Fibroblast of lung (primary cell): ENCODE data around the gene NRBF2. TPM values are rescaled to one million over a fixed set of nuclear protein-coding genes. Genes with fewer than 3 reads are reported as not detected.
A peak's percentile ranks its signal among the peaks of the same experiment; 100 is the strongest.

Source experiments
- DNase-seq, 2 donors: peaks; one replicate each; pipeline versions ENCODE4 v3.0.0 to v3.0.0-alpha.2; 2010; ENCODE audit warnings: low read depth in 2 of 2
- H2AFZ ChIP-seq: 2 replicates; pipeline ENCODE4 v1.5.1; 2012; ENCODE audit warnings: low read length, control low read depth, inconsistent platforms
- H3K27ac ChIP-seq: 2 replicates; pipeline ENCODE4 v1.5.1; 2011; ENCODE audit warnings: low read length, control low read depth; ENCODE audit not compliant: insufficient read depth
- H3K27me3 ChIP-seq: 2 replicates; pipeline ENCODE4 v1.5.1; 2011; ENCODE audit warnings: mild to moderate bottlenecking, low read length; ENCODE audit not compliant: control insufficient read depth, insufficient read depth
- H3K36me3 ChIP-seq: 2 replicates; pipeline ENCODE4 v1.5.1; 2011; ENCODE audit warnings: low read length; ENCODE audit not compliant: control insufficient read depth, insufficient read depth
- H3K4me1 ChIP-seq: 2 replicates; pipeline ENCODE4 v1.5.1; 2011; ENCODE audit warnings: low read length; ENCODE audit not compliant: control insufficient read depth, insufficient read depth; ENCODE audit errors: extremely low read depth
- H3K4me2 ChIP-seq: 2 replicates; pipeline ENCODE4 v1.5.1; 2011; ENCODE audit warnings: low read length, control low read depth; ENCODE audit not compliant: insufficient read depth; ENCODE audit errors: extremely low read depth
- H3K4me3 ChIP-seq, 4 experiments: fragments of 200-600 bp in 1 of 4; sonication (generic) in 1 of 4; replicated peaks in 1 of 4; 2 replicates each; pipeline ENCODE4 v1.5.1; 2011 to 2016; ENCODE audit warnings: low read length in 4 of 4, low read depth in 3 of 4, mild to moderate bottlenecking in 3 of 4, control low read depth in 2 of 4, inconsistent platforms in 1 of 4, mixed read lengths in 1 of 4; ENCODE audit not compliant: insufficient read depth in 1 of 4; ENCODE audit errors: control extremely low read depth in 1 of 4
- H3K79me2 ChIP-seq: 2 replicates; pipeline ENCODE4 v1.5.1; 2012; ENCODE audit warnings: mild to moderate bottlenecking, low read length, inconsistent platforms; ENCODE audit not compliant: control insufficient read depth, insufficient read depth
- H3K9ac ChIP-seq: 2 replicates; pipeline ENCODE4 v1.5.1; 2011; ENCODE audit warnings: mild to moderate bottlenecking, low read length, control low read depth; ENCODE audit not compliant: insufficient read depth
- H3K9me3 ChIP-seq: 2 replicates; pipeline ENCODE4 v1.5.1; 2012; ENCODE audit warnings: low read depth, low read length; ENCODE audit not compliant: control insufficient read depth, insufficient read depth
- H4K20me1 ChIP-seq: 2 replicates; pipeline ENCODE4 v1.5.1; 2011; ENCODE audit warnings: low read length; ENCODE audit not compliant: control insufficient read depth, insufficient read depth; ENCODE audit errors: extremely low read depth
- CTCF ChIP-seq, 2 donors: IDR thresholded peaks in 1 of 2; conservative IDR thresholded peaks in 1 of 2; 1 replicate in 1 of 2; 2 replicates in 1 of 2; pipeline ENCODE4 v1.5.1; 2011 to 2012; ENCODE audit warnings: low read length in 2 of 2, control low read depth in 1 of 2, inconsistent platforms in 1 of 2, low read depth in 1 of 2, mild to moderate bottlenecking in 1 of 2
- EZH2 ChIP-seq: IDR thresholded peaks from 2 replicates; pipeline ENCODE4 v1.5.1; 2012; ENCODE audit warnings: low read length, control low read depth, mild to moderate bottlenecking; ENCODE audit errors: missing control alignments
- polyA plus RNA-seq, 2 donors: library from polyadenylated mRNA; depleted of rRNA in 1 of 2; stranded (reverse) in 1 of 2; unstranded in 1 of 2; fragments of >200 nt; gene quantifications; 2 replicates each; pipeline ENCODE4 v1.2.1, GENCODE V29; 2011 to 2012; ENCODE audit warnings: missing spikeins in 1 of 2
- total RNA-seq: library from RNA; depleted of rRNA; stranded (reverse); fragments of >200 nt; gene quantifications from 2 replicates; pipeline ENCODE4 v1.2.1, GENCODE V29; 2014

NRBF2 gene
- total and polyA plus RNA-seq, 2 donors (not counting 1 experiment from before 2014, with no cell fraction given) = 36.0 to 49.2 TPM

DNA sequence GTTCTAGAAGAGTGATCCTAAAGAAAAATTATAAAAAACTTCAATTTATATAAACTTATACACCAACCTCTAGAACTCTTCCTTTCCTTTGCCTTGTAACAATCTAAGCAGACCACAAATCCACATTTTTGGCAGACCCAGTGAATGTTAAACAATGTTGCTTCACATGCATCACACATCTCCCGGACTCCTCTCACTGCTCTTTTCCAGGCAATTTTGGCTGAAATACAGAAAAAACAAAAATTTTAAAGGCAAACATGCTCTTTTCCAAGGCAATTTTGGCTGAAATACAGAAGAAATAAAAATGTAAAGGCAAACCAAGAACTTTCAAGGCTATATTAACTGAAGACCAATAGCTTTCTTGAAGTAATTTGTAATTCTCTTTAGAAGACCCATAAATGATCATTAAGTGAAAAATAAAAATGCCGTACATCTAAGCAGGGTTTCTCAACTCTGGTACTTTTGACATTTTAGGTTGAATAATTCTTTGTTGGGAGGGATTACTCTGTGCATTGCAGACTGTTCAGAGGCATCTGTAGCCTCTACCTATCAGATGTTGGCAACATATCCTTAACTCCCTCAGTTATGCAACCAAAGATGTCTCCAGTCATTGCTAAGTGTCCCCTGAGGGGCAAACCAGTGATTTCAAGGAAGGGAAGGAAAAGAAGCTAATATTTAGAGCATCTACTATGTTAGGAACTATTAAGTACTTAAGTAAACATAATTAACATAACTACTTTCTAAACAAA, 64.4 kb downstream of the NRBF2 start:
- no peak overlapping the region for H3K9ac ChIP-seq
- no peak overlapping the region for H2AFZ ChIP-seq
- no peaks in the 10 kb centered on the region for H3K9me3 ChIP-seq
- H3K4me3 ChIP-seq = no peak overlapping the region
- H3K27me3 ChIP-seq = no peaks in the 10 kb centered on the region
- no peak overlapping the region for H3K4me2 ChIP-seq
- H3K79me2 ChIP-seq = no peaks in the 10 kb centered on the region
- no peak for TF ChIP-seq EZH2
- TF ChIP-seq CTCF (conservative IDR thresholded peaks at IDR 0.05 in 1 of 2, IDR thresholded peaks at IDR 0.05 in 1 of 2; ENCODE audit: low read depth in 1 of 2, low read length in 2 of 2) = no peak
- DNase-seq = peak; percentile 90 to 97
- peaks cover 3% of the 10 kb centered on the region for H3K36me3 ChIP-seq
- no peaks in the 10 kb centered on the region for H4K20me1 ChIP-seq
- H3K27ac ChIP-seq = peak overlapping the region; percentile 7
- peaks cover 4% of the 10 kb centered on the region for H3K4me1 ChIP-seq

DNA sequence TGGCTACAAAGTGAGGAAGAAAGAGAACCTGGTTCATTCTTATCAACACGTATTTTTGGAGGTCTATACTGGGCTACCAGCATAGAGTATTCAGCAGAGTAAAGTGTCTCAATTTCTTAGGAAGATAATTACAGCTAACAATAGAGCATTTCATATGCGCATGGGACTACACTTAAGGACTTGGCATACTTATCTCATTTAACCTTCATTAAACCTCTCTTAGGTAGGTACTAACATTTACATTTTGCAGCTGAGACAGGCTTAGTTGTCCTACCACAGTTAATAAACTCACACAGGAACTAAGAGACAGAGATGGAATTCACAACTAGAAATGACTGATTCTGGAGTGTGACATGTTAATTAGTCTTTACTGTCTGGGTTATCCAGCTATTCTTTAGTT, 66.6 kb downstream of the NRBF2 start:
- H3K9me3 ChIP-seq = no peaks in the 10 kb centered on the region
- H4K20me1 ChIP-seq = no peaks in the 10 kb centered on the region
- H3K36me3 ChIP-seq = peaks cover 1% of the 10 kb centered on the region
- peaks cover 9% of the 10 kb centered on the region for H3K79me2 ChIP-seq
- no peak overlapping the region for H3K27ac ChIP-seq
- H3K4me1 ChIP-seq = peaks cover 4% of the 10 kb centered on the region
- no peak overlapping the region for H3K4me3 ChIP-seq
- H3K4me2 ChIP-seq = no peak overlapping the region
- TF ChIP-seq EZH2 = no peak
- no peak for TF ChIP-seq CTCF (conservative IDR thresholded peaks at IDR 0.05 in 1 of 2, IDR thresholded peaks at IDR 0.05 in 1 of 2; ENCODE audit: low read depth in 1 of 2, low read length in 2 of 2)
- no peak overlapping the region for H2AFZ ChIP-seq
- no peak for DNase-seq
- no peaks in the 10 kb centered on the region for H3K27me3 ChIP-seq
- H3K9ac ChIP-seq = no peak overlapping the region

DNA sequence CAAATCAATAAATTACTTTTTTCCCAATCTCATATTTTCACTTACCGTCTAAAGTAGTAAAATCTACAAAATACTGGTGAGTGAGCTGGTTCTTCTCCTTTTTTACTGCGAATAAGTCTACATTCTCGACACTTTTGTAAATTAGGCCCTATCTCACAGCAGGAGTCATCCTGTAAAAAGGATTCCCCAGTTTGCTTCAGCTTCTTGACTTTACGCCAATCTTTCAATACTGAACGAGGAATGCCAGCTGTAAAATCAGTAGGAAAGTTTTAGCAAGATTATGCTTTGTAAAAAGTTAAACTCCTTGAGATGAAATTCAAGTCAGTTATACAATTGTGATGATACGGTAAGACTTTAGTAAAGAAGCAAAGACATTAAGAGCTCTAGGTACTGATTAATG, 67.3 kb downstream of the NRBF2 start:
- no peaks in the 10 kb centered on the region for H3K9me3 ChIP-seq
- no peaks in the 10 kb centered on the region for H4K20me1 ChIP-seq
- H3K9ac ChIP-seq = no peak overlapping the region
- H3K27ac ChIP-seq = no peak overlapping the region
- no peak overlapping the region for H3K4me2 ChIP-seq
- peaks cover 4% of the 10 kb centered on the region for H3K4me1 ChIP-seq
- no peak overlapping the region for H2AFZ ChIP-seq
- H3K36me3 ChIP-seq = peaks cover 1% of the 10 kb centered on the region
- H3K4me3 ChIP-seq = no peak overlapping the region
- peaks cover 14% of the 10 kb centered on the region for H3K79me2 ChIP-seq
- no peak for TF ChIP-seq CTCF (conservative IDR thresholded peaks at IDR 0.05 in 1 of 2, IDR thresholded peaks at IDR 0.05 in 1 of 2; ENCODE audit: low read depth in 1 of 2, low read length in 2 of 2)
- no peak for TF ChIP-seq EZH2
- DNase-seq = no peak
- H3K27me3 ChIP-seq = no peaks in the 10 kb centered on the region
